GM19328 (cell line): Measurements from ENCODE around the gene USP15.
"Not testable (repeated sequence)": the region's sequence is repeated elsewhere in the genome, so short reads cannot be mapped to it uniquely, and the experiment has no call there.

Source experiments
- ATAC-seq: cut with Tn5 transposase; IDR thresholded peaks from one replicate; pipeline ENCODE4 v1.9.1; 2021; ENCODE audit warnings: mild to moderate bottlenecking, moderate library complexity; ENCODE audit not compliant: unreplicated experiment

The USP15 gene

GRCh38 chr12:62435303-62436163 lies 175.3 kb downstream of the USP15 start:
- peak; percentile 79 for ATAC-seq

GRCh38 chr12:62436164-62436503 lies 175.9 kb downstream of the USP15 start:
- no peak for ATAC-seq

GRCh38 chr12:62438098-62438692 lies 178.0 kb downstream of the USP15 start:
- ATAC-seq, result no peak

- ATAC-seq, result no peak
These were observed 186.7 kb downstream of the USP15 start for GRCh38 chr12:62446754-62447452.

GRCh38 chr12:62448436-62448835 lies 188.2 kb downstream of the USP15 start:
- ATAC-seq, result no peak

- not testable (repeated sequence) for ATAC-seq
These were observed 195.2 kb downstream of the USP15 start for GRCh38 chr12:62455429-62455828.

- ATAC-seq, result no peak
These were observed 198.4 kb downstream of the USP15 start for GRCh38 chr12:62458626-62459025.

GRCh38 chr12:62459976-62460375 lies 199.8 kb downstream of the USP15 start:
- no peak for ATAC-seq

- ATAC-seq, result not testable (repeated sequence)
These were observed 201.1 kb downstream of the USP15 start for GRCh38 chr12:62461171-62461837.

- ATAC-seq, result not testable (repeated sequence)
These were observed 203.0 kb downstream of the USP15 start for GRCh38 chr12:62463252-62463651.
